ENCODE measurements around the gene COBL. TPM values are rescaled to one million over a fixed set of nuclear protein-coding genes. Genes with fewer than 3 reads are reported as not detected.

Gene COBL
- total RNA-seq, 1 donor from 2014 or later = not detected

GRCh38 chr7:51255536-51256208, 60.9 kb downstream of the COBL start:
- intact Hi-C loops (cut with micrococcal nuclease) = no loop called here

DNA sequence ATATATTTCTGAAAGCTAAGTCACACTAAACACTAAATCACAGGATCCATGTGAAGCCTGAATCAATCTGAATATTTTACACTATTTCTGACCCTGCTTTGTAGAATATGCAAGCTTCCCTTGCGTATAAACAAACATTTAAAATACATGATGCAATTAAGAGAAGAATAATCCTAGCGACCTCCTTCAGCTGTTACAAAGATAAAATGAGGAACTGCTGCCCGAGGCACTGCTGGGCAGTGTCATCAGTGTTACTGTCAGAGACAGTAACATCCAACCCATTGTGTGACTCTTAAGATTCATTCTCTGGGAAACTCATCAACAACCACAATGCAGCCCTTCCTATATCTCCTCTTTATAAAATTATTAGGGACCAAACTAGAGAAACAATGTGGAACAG, 61.6 kb downstream of the COBL start:
- intact Hi-C loops (cut with micrococcal nuclease) = no loop called here

DNA sequence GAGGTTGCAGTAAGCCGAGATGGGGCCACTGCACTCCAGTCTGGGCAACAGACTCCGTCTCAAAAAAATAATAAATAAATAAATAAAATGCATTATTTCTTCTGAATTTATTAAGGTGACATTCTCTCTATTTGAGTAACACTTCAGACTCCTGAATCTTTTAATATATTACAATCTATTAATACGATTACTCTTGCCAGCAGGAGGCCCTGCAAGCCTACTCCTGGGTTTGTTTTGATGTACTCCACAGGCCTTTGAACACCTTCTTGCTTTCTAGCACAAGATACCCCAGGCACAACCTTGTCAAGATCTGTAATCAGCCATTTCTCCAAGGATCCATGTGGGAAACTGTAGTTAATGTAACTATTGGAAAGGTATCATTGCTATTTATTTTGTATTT, 63.5 kb downstream of the COBL start:
- intact Hi-C loops (cut with micrococcal nuclease) = no loop called here

- intact Hi-C loops (cut with micrococcal nuclease) = no loop called here
Measured at GRCh38 chr7:51251290-51251689, 65.3 kb downstream of the COBL start.

GRCh38 chr7:51250512-51250911, 66.1 kb downstream of the COBL start:
- intact Hi-C loops (cut with micrococcal nuclease) = no loop called here

DNA sequence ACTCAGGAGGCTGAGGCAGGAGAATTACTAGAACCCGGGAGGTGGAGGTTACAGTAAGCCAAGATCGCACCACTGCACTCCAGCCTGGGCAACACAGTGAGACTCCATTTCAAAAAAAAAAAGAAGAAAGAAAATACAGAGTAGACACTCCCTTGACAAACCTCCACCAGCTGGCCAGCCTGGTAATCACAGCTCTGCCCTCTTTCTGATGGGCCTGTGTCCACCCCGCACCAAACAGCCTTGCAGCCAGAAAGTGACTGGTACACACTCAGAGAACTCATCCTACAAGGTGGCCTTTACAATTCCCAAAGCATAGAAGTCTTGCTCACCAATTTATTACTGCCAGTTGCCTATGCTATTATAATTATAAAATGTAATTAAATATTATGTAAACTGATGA, 66.6 kb downstream of the COBL start:
- intact Hi-C loops (cut with micrococcal nuclease) = no loop called here

- intact Hi-C loops (cut with micrococcal nuclease) = no loop called here
Measured at GRCh38 chr7:51249187-51249945, 67.2 kb downstream of the COBL start.

GRCh38 chr7:51246258-51247245, 70.1 kb downstream of the COBL start:
- intact Hi-C loops (cut with micrococcal nuclease) = no loop called here

DNA sequence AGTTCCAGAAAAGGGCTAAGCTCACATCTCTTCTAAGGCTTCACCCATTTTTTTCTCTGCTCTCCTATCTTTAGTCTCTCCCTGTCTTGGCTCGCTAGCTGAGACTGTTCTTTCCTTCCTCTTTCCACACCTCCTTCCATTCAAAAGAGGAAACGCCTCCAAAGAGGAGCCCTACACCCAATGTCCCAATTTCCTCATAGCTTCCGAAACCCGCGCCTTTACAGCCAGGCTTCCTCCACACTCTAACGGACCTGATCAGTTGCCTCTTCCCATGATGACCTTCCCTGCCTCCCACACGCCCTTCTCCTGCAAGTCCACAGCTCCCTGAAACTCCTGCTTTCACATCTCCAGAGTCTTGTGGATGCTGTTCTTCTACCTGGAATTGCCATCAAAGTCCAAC, 71.7 kb downstream of the COBL start:
- intact Hi-C loops (cut with micrococcal nuclease) = no loop called here

GRCh38 chr7:51244053-51244452, 72.6 kb downstream of the COBL start:
- intact Hi-C loops (cut with micrococcal nuclease) = no loop called here

- intact Hi-C loops (cut with micrococcal nuclease) = no loop called here
Measured at GRCh38 chr7:51243631-51244030, 73.0 kb downstream of the COBL start.

GRCh38 chr7:51242881-51243518, 73.6 kb downstream of the COBL start:
- intact Hi-C loops (cut with micrococcal nuclease) = no loop called here

DNA sequence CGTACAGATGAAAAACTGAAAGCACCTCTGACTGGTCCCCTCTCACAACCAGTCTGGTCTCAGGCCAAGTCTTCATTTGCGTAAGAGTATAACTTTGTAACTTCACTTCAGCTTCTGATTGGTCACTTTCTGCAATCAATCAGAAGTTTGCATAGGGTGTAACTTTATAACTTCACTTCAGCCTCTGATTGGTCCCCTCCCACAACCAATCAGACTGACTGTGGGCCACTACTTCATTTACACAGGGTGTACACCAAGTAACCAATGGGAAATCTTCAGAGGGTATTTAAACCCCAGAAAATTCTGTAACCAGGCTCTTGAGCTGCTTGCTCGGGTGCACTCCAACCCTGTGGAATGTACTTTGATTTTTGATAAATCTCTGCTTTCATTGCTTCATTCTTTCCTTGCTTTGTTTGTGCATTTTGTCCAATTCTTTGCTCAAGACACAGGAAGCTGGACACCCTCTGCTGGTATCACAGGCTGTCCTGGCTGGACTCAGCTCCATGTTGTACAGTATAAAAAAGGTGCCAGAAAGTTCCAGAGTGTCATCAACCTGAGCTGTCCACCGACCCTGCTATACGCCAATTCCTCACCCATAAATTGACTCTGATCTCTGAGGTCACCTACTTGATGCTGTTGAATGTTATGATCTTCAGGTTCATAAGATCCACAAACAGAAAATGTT, 74.5 kb downstream of the COBL start:
- intact Hi-C loops (cut with micrococcal nuclease) = no loop called here

GRCh38 chr7:51240868-51241267, 75.7 kb downstream of the COBL start:
- intact Hi-C loops (cut with micrococcal nuclease) = no loop called here

DNA sequence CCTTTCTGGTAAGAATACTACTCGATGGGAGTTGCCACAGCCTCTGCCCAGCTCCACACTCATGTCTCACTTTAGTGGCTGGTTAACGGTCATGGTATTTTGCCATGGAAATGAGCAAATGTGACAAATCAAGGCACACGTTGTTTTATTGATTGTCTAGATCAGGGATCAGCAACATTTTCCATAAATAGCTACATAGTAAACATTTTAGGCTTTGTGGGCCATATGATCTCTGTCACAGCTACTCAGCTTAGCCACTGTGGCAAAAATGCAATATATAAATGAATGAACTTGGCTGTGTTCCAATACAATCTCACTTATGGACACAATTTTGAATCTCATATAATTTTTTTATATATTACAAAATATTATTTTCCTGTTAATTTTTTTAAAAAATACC, 76.9 kb downstream of the COBL start:
- intact Hi-C loops (cut with micrococcal nuclease) = no loop called here

GRCh38 chr7:51238981-51239495, 77.6 kb downstream of the COBL start:
- intact Hi-C loops (cut with micrococcal nuclease) = no loop called here

DNA sequence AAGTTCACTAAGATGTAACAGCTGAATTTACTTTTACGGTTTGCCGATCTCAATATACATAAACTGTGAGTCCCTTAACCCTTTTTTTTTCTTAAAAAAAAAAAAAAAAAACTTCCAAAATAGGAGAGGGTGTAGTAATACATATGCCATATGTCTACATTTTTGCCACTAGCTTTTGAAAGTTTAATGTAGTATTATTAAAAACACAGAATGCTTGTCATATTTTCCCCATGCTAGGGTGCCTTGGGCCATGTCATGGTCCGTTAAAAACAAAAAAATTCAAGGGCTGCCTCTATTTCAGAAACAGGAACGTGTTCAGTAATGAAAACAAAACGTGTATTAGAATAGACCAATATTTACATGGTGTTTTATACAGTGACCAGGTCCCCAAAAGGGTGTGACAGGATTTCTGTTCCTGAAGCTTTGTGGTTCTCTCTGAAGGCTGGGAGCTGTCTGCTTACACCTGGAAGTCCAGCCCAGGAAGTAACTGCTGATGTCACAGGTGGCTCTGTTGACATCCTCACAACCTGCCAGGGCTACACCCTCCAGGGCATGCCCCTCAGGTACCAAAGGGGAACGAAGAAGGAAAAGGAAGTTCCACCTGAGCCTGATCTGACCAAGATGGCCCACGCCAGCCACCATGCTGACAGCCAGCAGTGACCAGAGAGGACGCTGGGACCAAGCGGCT, 79.0 kb downstream of the COBL start:
- intact Hi-C loops (cut with micrococcal nuclease) = no loop called here

- intact Hi-C loops (cut with micrococcal nuclease) = no loop called here
Measured at GRCh38 chr7:51236470-51237132, 80.0 kb downstream of the COBL start.

GRCh38 chr7:51235593-51236313, 80.9 kb downstream of the COBL start:
- intact Hi-C loops (cut with micrococcal nuclease) = no loop called here
